Aorta (tissue), 5 donors: ENCODE measurements around the gene KIF4B. TPM values are rescaled to one million over a fixed set of nuclear protein-coding genes. Genes with fewer than 3 reads are reported as not detected.

Experiments
- ATAC-seq: fragments of 200-7000 bp; cut with Tn5 transposase; one replicate; pipeline ENCODE4 v1.9.1; 2022; ENCODE audit warnings: moderate library complexity; ENCODE audit not compliant: low FRiP score
- DNase-seq, 2 donors: peaks; one replicate each; pipeline ENCODE4 v3.0.0-alpha.2; 2020
- H3K27ac ChIP-seq, 2 donors: one replicate each; pipeline ENCODE4 v1.5.1; 2013; ENCODE audit warnings: low read length in 2 of 2, mild to moderate bottlenecking in 2 of 2, moderate library complexity in 2 of 2, control low read depth in 1 of 2, inconsistent platforms in 1 of 2, low read depth in 1 of 2
- H3K27me3 ChIP-seq, 2 donors: one replicate each; pipeline ENCODE4 v1.6.1; 2013; ENCODE audit warnings: control low read depth in 1 of 2, low read length in 1 of 2, mild to moderate bottlenecking in 1 of 2, moderate library complexity in 1 of 2; ENCODE audit not compliant: insufficient read depth in 2 of 2, control insufficient read depth in 1 of 2
- H3K36me3 ChIP-seq, 2 donors: one replicate each; pipeline ENCODE4 v1.6.1; 2013; ENCODE audit warnings: control low read depth in 1 of 2, low read length in 1 of 2, mild to moderate bottlenecking in 1 of 2; ENCODE audit not compliant: insufficient read depth in 2 of 2, control insufficient read depth in 1 of 2
- H3K4me1 ChIP-seq, 2 donors: one replicate each; pipeline ENCODE4 v1.6.1; 2013; ENCODE audit warnings: low read length in 2 of 2, control low read depth in 1 of 2, mild to moderate bottlenecking in 1 of 2, moderate library complexity in 1 of 2; ENCODE audit not compliant: insufficient read depth in 2 of 2, control insufficient read depth in 1 of 2
- H3K4me3 ChIP-seq, 2 donors: one replicate each; pipeline ENCODE4 v1.5.1; 2013; ENCODE audit warnings: low read length in 2 of 2, control low read depth in 1 of 2, mild to moderate bottlenecking in 1 of 2
- H3K9me3 ChIP-seq: one replicate; pipeline ENCODE4 v1.6.1; 2013; ENCODE audit warnings: mild to moderate bottlenecking, low read length; ENCODE audit not compliant: control insufficient read depth
- WGBS, 2 donors: extraction: QIAGEN DNeasy Blood & Tissue Kit; methylation state at CpG; one replicate each; pipeline ENCODE4 v1.1.7; 2013; 5-methylcytosine and 5-hydroxymethylcytosine counted together
- intact Hi-C, 2 donors: fragments of 100-400 bp; cut with DNase I; formaldehyde crosslinking; loops; one replicate each; pipeline versions ENCODE4 v1.14.2 to v1.15.0; 2022
- long read RNA-seq, 2 donors: library from polyadenylated mRNA; unstranded; transcript quantifications; one replicate each; pipeline ENCODE4 v2.0.0, GENCODE V29; 2020 to 2021
- polyA plus RNA-seq, 2 donors: library from polyadenylated mRNA; stranded (reverse); fragments of 200-250 nt; gene quantifications; one replicate each; pipeline ENCODE4 v1.2.3, GENCODE V29; 2013
- total RNA-seq, 2 donors: library from RNA; stranded (reverse); fragmentation: NEBNext Ultra II Directional; extraction: Animal tissue kit (Norgen Biotek cat#: 25700); gene quantifications; one replicate each; pipeline ENCODE4 v1.2.1, GENCODE V29; 2021
- donor health status: healthy with polysubstance abuse.
- donor health status: Bipolar disorder and iron deficiency.
- donor health status: DM: no; HTN: no; CAD: no.
- donor health status: DM: no; HTN: no; CAD: no.
- donor health status: DM: yes; HTN: yes; CAD: no.

Gene KIF4B, protein sequence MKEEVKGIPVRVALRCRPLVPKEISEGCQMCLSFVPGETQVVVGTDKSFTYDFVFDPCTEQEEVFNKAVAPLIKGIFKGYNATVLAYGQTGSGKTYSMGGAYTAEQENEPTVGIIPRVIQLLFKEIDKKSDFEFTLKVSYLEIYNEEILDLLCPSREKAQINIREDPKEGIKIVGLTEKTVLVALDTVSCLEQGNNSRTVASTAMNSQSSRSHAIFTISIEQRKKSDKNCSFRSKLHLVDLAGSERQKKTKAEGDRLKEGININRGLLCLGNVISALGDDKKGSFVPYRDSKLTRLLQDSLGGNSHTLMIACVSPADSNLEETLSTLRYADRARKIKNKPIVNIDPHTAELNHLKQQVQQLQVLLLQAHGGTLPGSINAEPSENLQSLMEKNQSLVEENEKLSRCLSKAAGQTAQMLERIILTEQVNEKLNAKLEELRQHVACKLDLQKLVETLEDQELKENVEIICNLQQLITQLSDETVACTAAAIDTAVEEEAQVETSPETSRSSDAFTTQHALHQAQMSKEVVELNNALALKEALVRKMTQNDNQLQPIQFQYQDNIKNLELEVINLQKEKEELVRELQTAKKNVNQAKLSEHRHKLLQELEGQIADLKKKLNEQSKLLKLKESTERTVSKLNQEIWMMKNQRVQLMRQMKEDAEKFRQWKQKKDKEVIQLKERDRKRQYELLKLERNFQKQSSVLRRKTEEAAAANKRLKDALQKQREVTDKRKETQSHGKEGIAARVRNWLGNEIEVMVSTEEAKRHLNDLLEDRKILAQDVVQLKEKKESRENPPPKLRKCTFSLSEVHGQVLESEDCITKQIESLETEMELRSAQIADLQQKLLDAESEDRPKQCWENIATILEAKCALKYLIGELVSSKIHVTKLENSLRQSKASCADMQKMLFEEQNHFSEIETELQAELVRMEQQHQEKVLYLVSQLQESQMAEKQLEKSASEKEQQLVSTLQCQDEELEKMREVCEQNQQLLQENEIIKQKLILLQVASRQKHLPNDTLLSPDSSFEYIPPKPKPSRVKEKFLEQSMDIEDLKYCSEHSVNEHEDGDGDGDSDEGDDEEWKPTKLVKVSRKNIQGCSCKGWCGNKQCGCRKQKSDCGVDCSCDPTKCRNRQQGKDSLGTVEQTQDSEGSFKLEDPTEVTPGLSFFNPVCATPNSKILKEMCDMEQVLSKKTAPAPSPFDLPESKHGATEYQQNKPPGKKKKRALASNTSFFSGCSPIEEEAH
- total RNA-seq (under 1 TPM; 0.06 to 0.09 TPM), polyA plus RNA-seq (not detected)
- long read RNA-seq, donor 1: 0 reads
- long read RNA-seq, donor 2: 0 reads

DNA sequence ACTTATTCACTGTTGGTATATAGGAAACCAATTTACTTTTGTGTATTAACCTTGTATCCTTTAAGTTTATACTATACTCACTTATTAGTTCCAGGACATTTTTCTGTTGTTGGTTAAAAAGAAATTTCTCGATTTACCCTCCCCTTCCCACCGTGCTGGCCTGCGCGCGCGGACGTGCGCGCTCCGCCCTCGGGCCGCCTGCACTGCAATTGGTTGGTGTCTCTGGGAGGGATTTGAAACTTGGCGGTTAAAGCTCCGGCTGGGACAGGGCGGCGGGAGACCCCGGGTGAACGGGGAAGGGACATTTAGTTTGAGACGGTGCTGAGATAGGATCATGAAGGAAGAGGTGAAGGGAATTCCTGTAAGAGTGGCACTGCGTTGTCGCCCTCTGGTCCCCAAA lies at the start of gene KIF4B:
Gene KIF4B (plus strand): TSS at position 230 of the 400 bp plus-strand sequence. CDS start 105 bp downstream, at position 335.
- 82 to 94% methylated on average over 21 of the region's 21 CpGs for WGBS, 2 donors
- intact Hi-C loops: no loop called here
- Histone ChIP-seq H3K4me1 (peaks cover 0 to 1% of the 10 kb centered on the region in 2 donors), H3K4me3 (no peak within 1 kb of the TSS), H3K36me3 (no peaks in the 10 kb centered on the region), H3K27ac (no peak within 1 kb of the TSS), H3K27me3 (peaks cover 0 to 1% of the 10 kb centered on the region in 2 donors), H3K9me3 (peaks cover 3% of the 10 kb centered on the region)
- ATAC-seq (no peak), DNase-seq (no peak)

DNA sequence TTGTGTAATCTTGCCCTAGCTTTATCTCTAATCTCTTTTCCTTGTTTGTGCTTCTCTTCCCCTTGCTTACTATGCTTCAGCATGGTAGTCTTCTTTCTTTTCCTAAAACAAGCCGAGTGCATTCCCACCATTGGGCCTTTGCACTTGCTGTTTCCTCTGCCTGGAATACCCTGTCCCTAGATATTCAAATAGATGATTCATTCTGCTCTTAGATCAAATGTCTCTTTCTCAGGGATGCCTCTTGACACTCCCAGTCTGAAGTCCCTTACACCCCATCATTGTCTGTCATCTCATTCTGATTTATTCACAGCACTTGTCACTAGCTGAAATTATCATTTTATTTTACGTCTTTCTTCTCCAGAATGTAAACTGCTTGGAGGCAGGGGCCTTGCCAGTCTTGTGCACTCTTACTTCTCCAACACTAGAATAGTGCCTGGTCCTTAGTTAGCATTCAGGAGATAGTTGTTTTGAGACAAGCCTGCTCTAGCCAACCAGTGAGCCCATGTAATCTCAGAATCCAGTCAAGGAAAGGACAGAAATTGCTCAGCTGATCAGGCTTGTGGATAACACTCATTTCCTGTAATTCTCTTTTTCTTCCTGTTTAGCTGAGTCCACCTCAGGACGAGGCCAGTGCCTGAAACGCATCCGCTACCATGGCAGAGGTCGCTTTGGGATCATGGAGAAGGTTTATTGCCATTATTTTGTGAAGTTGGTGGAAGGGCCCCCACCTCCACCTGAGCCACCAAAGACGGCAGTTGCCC lies 47.3 kb upstream of the KIF4B start:
- ATAC-seq (no peak), DNase-seq (no peak)
- Histone ChIP-seq H3K4me1 (no peaks in the 10 kb centered on the region), H3K27me3 (no peaks in the 10 kb centered on the region), H3K9me3 (no peaks in the 10 kb centered on the region), H3K4me3 (no peak overlapping the region), H3K27ac (no peak overlapping the region), H3K36me3 (no peaks in the 10 kb centered on the region)
- 89 to 92% methylated on average over 7 of the region's 7 CpGs for WGBS, 2 donors
- intact Hi-C loops: no loop called here

DNA sequence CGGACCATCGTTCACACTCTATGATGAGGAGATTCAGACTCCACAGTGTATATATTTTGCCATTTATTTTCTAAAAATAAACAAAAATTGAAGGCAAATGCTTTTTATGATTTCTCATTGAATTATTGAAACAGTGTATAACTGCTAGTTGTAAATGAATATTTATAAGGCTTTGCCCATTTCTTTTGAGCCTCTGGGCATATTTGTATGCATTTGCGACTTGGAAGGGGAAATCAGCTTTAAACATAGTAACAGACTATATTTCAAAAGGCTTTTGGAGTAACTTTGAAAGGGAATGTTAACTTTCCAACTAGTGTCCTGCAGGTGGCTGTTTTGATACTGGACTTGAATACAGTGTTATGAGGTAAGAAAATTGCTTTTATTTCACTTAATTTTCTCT lies 46.7 kb upstream of the KIF4B start:
- H3K27me3 ChIP-seq: no peaks in the 10 kb centered on the region
- no peaks in the 10 kb centered on the region for H3K9me3 ChIP-seq
- H3K27ac ChIP-seq: no peak overlapping the region
- no peak for DNase-seq
- whole genome bisulfite sequencing, 2 donors: 91 to 94% methylated on average over 3 of the region's 3 CpGs
- no peak for ATAC-seq
- H3K4me3 ChIP-seq: no peak overlapping the region
- no peaks in the 10 kb centered on the region for H3K4me1 ChIP-seq
- H3K36me3 ChIP-seq: no peaks in the 10 kb centered on the region
- intact Hi-C loops: no loop called here

DNA sequence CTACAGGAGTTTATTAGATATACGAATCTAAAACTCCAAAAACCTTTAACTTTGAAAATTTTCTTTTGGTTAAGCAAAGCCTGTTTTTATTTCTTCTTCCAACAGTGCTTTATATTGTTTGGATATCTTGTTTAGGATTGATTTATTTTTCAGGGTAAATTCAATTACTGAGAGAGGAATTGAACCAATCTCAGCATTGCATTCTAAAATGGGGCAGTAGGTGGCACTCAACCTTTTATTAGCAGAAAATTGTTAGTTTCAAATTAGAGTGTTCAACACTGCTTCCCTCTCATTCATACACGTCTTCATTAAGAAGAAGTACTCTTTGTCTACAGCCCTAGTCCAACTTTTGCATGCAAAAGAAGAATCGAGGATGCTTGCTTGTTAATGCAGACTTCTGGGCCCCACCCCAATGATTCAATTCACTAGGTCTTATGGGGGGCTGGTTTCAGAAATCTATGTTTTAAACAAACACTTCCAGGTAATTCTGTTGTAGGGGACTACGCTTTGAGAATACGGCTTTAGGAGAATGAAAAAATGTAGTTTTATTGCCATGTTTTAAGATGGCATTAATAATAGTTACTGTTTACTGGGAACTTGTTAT lies 46.0 kb upstream of the KIF4B start:
- H3K4me3 ChIP-seq: no peak overlapping the region
- ATAC-seq (no peak), DNase-seq (no peak)
- intact Hi-C loops: no loop called here
- no peaks in the 10 kb centered on the region for H3K27me3 ChIP-seq
- H3K27ac ChIP-seq: no peak overlapping the region
- no peaks in the 10 kb centered on the region for H3K4me1 ChIP-seq
- H3K9me3 ChIP-seq: no peaks in the 10 kb centered on the region
- WGBS, 2 donors: 79 to 83% methylated on average over 5 of the region's 5 CpGs
- no peaks in the 10 kb centered on the region for H3K36me3 ChIP-seq

DNA sequence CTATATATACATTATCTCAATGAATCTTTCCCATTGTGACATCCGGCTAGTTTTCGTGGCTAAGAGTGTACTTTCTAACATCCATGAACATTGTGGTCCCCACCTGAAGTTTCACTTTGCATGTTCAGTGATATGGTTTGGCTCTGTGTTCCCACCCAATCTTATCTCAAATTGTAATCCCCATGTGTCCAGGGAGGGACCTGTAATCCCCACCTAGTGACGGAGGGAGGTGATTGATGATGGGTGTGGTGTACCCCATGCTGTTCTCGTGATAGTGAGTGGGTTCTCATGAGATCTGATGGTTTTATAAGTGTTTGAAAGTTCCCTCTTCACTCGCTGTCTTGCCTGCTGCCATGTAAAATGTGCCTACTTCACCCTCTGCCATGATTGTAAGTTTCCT lies 44.6 kb upstream of the KIF4B start:
- 95% methylated on average over 5 of the region's 5 CpGs for WGBS, 2 donors
- no peak overlapping the region for H3K27ac ChIP-seq
- no peaks in the 10 kb centered on the region for H3K36me3 ChIP-seq
- intact Hi-C loops: no loop called here
- H3K4me1 ChIP-seq: no peaks in the 10 kb centered on the region
- no peaks in the 10 kb centered on the region for H3K9me3 ChIP-seq
- no peaks in the 10 kb centered on the region for H3K27me3 ChIP-seq
- DNase-seq: no peak
- no peak overlapping the region for H3K4me3 ChIP-seq
- no peak for ATAC-seq

DNA sequence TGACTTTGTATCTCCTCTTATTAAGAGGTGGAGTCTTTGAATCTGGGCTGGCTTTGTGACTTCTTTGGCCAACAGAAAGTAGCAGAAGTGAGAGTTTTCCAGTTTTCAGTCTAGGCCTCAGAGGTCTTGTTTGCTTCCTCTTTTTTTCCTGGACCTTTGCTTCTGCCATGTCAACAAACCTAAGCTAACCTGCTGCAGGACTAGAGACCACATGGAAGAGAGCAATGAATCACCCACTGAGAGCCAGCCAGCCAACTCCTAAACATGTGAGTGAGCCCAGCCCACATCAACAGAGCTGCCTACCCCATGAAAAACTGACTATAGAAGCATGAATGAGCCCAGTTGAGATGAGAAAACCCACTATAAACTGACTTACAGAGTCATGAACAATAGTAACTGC lies 42.8 kb upstream of the KIF4B start:
- H3K9me3 ChIP-seq: no peaks in the 10 kb centered on the region
- intact Hi-C loops: no loop called here
- H3K4me1 ChIP-seq: no peaks in the 10 kb centered on the region

DNA sequence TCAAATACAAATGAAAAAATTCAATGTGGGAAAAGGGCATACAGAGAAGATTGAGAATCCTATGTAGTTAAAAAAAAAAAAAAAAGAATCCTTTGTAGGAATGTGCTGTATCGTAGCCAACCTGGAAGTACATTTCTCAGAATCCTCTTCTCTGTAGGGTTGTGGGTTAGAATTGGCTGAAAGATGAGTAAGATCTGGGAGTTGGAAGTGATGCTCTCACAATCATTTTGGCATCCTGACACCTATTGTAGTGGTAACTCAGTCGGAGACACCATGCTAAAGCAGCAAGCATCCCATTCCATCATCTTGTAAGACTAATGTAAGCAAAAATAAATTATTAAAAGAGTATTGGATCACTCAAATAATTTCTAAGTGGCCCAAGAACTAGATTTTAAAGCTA lies 42.1 kb upstream of the KIF4B start:
- no peaks in the 10 kb centered on the region for H3K27me3 ChIP-seq
- ATAC-seq (no peak), DNase-seq (no peak)
- H3K4me1 ChIP-seq: no peaks in the 10 kb centered on the region
- intact Hi-C loops: no loop called here
- WGBS, 2 donors: 90 to 94% methylated on average over 2 of the region's 2 CpGs
- no peaks in the 10 kb centered on the region for H3K9me3 ChIP-seq
- H3K36me3 ChIP-seq: no peaks in the 10 kb centered on the region
- H3K27ac ChIP-seq: no peak overlapping the region
- H3K4me3 ChIP-seq: no peak overlapping the region

More for the DNA sequence above, 42.8 kb upstream of the KIF4B start:
- DNase-seq: no peak
- Histone ChIP-seq H3K27me3 (no peaks in the 10 kb centered on the region), H3K27ac (no peak overlapping the region), H3K36me3 (no peaks in the 10 kb centered on the region), H3K4me3 (no peak overlapping the region)
- no peak for ATAC-seq
